ENCODE measurements around the gene TMEM126A.
"Not testable (repeated sequence)": the region's sequence is repeated elsewhere in the genome, so short reads cannot be mapped to it uniquely, and the experiment has no call there.

Gene TMEM126A

DNA sequence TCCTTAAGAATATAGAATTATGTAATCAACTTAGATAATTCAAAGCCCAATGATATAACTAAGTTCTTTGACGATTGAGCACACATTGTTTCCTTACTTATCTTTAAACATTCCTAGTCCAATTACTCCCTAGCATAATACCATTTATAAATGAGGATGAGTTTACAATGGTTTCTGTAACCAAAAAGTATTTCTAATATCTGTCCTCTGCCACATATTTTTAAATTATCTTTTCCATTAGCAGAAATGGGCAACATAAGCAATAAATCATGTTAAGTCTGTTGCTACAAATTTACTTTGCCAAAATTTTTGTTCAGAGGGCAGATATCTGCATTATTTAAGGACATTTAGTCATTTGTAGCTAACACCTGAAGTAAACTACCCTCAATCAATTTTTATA, 10.4 kb downstream of the TMEM126A start:
- DNase-seq (ENCODE audit: low read depth) = no peak

DNA sequence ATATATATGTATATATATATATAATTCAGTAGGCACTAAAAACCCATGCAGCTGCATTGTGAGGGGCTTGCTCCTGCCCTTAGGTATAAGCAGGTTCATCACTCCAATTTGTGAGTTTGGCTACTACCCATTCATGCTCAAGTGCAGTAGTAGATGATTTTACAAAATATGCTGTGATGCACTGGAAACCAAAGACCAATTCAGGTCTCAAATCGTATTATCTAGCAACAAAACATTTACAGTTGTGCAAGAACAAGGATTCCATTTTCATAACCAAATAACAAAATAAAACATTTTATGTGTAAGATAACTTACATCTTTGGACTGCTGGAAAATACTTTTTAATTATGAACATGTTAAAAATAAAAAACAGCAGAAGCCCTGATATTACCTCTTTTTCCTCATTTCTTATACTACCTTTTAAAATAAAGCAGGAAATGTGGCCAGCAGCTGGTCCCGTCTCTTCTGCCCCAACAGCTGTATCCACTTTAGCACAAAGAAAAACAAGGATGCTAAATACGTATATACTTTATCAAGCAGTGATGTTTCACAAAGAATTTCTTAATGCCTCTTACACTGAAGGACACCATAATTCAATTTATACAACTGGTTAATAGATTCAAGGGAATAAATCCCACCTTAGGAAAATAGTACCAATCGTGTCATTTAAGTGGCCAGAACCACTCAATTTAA, 14.4 kb downstream of the TMEM126A start:
- no peak for DNase-seq (ENCODE audit: low read depth)

DNA sequence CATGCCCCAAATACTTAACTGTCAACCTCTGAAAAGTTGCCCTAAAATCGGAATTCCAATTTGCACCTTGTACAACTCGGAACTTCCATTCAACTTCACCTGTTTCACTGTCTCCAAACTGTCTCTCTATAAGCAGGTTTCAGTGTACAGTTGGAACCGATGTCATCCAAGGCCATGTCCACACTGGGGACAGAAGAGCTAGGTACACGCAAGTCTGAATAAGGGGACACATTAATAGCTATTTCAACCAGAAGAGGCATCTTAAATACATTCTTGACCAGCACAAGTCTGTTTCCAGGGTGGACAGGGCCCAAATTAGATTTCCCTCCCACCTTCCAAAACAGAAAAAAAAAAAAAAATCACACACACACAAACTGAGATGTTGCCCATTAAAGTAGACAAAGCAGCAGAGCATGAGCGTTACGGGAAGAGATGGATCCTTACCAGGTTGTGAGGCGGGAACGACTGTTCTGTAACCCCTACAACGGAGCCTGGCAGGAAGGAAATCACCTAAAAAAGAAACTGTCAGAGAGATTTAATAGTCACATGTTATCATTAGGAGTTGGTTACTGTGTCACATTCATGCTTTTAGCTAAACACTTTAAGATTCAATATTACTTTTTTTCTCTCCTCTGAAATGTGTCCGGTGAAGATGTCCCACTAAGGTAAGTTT, 15.4 kb downstream of the TMEM126A start:
- no peak for DNase-seq (ENCODE audit: low read depth)

DNA sequence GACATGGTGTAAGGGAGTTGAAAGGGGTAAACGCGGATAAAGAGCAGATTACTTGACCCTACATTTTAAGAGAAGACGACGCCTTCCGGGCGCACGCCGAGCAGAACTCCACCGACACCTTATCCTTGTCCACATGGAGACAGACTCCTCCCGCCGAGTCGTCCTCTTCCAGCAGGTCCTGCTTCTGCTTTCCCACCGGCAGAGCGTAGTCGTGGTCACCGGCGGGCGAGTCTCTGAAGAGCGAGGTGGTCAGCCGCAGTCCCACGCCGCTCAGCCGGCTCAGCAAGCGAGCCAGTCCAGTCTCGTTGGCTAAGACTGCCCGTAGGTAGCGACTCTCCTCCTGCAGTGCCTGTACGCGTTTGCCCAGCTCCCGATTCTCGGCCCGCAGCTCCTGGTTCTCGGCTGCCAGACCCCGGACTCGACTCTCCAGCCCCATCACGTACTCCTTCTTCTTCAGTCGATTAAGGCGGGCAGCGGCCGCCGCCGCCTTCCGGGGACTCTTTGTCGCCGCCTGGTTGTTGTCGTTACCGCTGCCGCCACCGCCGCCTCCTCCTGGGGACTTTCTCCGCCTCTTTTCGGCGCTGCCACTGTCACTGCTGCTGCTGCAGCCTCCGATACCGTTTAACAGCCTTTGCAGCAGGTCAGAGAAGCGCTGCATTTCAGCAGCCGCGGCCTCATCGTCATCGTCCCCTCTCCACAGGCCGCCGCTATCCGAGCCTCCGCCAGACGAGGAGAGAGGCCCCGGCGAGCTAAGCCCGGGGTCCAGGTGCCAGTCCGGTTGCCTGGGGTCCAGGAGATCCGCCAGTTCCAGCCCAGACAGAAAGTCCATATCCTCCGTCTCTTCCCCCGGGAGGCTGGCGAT, 16.2 kb downstream of the TMEM126A start:
- DNase-seq (ENCODE audit: low read depth) = no peak

DNA sequence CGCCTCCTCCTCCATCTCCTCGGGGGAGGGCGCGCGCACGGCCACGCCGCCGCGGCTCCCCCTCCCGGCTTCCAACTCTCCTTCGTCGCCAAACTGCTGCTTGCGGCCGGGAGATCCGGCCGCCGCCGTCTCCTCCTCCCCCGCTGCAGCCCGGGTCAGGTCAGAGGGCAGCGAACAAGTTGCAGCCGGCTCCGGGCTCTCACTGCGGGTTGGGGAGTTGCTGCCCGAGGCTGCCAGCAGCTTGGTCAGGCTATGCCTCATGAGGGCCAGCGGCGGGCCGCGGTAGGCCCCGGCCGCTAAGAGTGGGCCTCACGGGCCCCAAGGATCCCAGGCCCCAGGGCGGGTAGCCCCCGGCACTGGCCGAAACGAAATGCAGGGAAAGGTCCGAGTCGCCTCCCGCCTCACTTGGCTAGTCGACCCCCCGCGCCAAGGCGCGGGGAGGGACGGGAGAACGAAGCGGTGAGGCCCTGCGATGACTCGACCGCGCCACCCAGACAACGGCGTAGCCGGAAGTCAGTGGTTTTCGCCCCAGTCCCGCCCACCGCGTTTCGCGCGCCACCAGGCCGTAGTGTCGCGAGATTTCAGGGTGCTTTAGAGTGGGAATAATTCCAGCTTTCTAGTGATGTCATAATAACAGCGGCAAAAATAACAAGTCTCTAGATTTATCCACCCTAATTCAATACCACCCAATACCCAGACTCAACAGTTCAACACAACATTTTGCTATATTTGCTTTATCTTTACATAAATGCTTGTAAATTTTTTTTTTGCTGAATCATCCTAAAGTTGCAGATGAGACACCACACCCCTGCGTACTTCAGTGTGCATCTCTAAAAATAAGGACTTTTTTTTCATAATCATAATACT, 17.1 kb downstream of the TMEM126A start, which contains the start of gene CREBZF:
Gene CREBZF, minus strand, starts transcription at position 515 of the 867 bp plus-strand sequence. Its CDS starts 254 bp downstream, at position 261.
- DNase-seq (ENCODE audit: low read depth) = peak; percentile 81

DNA sequence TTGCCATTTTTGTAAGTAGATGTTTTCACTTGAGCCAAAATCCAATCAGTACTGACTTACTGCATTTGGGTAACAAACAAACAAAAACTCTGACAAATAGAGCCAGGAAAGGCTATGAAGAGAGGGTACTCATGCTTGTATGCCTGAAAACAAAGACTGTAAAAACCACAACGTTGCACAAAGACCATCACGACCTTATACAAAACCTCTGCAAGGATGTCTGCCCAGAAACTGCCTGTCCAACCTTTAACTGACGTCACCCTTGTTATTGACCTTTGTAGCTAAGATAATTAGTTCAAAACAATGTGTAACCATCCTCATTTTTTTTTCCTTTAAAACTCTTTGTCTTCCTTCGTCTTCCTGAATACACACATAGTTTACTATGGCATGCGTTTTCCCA, 18.0 kb downstream of the TMEM126A start:
- no peak for DNase-seq (ENCODE audit: low read depth)

DNA sequence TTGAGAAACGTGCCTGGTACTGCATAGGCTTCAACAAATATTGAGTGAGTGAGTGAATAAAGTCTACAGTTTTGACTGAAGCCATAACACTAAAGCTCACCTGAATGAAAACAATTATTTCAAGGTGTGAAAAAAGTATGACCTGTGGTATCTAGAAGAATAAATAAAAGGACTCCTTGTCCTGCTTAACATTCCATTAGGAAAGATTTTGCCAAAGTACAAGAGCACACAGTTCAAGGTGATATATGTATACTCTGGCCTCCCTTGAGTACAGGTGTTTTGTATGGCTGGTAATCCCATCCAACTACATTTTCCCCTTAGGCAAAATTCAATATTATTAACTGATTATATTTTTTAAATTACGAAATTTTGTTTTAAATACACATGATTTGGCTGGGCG, 18.9 kb downstream of the TMEM126A start:
- DNase-seq (ENCODE audit: low read depth) = no peak

DNA sequence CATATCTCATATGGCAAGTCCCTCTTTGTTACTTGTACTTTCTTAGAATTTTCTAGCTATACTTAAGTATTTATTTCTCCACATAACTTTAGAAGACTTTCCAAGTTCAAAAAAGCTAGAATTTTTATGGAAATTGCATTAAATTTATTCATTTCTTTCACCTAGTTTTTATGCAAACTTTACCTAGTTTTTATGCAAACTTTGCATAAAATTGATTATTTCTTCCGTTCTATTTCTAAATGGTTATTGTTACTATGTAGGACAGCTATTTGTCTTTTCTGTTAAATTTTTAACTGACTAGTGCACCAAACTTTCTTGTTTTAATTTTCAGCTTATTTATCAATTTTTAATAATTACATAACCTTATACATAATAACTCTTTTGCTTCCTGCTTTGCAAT, 20.4 kb downstream of the TMEM126A start:
- no peak for DNase-seq (ENCODE audit: low read depth)

DNA sequence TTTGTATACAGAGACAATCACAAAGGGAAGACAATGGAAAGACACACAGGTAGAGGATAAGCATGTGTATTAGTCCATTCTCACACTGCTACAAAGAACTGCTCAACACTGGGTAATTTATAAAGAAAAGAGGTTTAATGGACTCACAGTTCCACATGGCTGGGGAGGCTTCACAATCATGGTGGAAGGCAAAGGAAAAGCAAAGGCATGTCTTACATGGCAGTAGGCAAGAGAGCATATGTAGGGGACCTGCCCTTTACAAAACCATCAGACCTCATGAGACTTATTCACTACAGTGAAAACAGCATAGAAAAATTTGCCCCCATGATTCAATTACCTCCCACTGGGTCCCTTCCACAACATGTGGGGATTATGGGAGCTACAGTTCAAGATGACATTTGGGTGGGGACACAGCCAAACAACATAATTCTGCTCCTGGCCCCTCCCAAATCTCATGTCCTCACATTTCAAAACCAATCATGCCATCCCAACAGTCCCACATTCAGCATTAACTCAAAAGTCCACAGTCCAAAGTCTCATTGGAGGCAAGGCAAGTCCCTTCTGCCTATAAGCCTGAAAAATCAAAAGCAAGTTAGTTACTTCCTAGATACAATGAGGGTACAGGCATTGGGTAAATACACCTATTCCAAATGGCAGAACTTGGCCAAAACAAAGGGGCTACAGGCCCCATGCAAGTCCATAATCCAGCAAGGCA, 23.3 kb downstream of the TMEM126A start:
- DNase-seq (ENCODE audit: low read depth) = not testable (repeated sequence)

DNA sequence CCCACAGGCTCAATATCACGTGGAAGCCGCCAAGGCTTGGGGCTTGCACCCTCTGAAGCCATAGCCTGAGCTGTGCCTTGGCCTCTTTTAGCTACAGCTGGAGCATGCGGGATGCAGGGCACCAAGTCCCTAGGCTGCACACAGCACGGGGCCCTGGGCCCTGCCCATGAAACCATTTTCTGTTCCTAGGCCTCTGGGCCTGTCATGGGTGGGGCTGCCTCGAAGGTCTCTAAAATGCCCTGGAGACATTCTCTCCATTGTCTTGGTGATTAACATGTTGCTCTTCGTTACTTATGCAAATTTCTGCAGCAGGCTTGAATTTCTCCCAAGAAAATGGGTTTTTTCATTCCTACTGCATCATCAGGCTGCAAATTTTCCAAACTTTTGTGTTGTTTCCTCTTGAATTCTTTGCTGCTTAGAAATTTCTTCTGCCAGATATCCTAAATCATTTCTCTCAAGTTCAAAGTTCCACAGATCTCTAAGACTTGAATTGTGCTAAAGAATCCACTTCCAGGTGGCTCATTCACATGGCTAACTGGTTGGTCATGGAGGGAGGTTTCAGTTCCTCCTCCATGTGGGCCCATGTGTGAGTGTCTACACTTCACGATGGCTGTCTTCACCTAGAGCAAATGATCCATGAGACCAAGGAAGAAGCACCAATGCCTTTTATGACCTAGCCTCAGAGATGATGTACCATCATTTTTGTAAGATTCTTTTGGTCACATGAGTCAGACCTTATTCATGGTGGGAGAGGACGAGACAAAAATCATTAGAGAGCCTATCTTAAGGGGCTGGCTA, 24.5 kb downstream of the TMEM126A start:
- no peak for DNase-seq (ENCODE audit: low read depth)

DNA sequence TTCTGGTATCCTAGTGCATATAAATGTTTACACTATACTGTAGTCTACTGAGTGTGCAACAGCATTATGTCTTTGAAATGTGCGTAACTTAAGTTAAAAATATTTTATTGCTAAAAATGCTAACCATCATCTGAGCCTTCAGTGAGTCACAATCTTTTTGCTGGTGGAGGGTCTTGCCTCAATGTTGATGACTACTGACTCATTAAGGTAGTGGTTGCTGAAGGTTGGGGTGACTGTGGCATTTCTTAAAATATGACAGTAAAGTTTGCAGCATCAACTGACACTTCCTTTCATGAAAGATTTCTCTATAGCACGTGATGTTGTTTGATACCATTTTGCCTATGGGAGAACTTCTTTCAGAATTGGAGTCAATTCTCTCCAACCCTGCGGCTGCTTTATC, 25.6 kb downstream of the TMEM126A start:
- no peak for DNase-seq (ENCODE audit: low read depth)

DNA sequence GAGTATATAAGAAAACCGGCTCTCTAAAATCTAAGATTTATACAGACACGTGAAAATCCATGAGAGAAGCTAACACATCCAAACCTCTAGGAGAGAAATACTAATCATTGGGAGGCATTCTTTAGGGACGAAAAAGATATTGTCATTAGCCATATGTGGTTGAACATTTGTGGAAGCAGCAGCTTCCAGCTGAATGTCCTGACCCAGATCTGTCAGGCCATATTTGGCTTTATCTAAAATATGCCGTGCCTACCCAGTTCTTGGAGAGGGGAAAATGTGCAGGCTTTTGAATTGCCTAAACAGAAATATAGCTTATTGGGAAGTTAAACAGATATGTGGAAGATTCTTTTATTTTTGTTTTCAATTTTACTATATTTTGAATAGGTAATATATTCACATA, 31.8 kb downstream of the TMEM126A start:
- DNase-seq (ENCODE audit: low read depth) = no peak

DNA sequence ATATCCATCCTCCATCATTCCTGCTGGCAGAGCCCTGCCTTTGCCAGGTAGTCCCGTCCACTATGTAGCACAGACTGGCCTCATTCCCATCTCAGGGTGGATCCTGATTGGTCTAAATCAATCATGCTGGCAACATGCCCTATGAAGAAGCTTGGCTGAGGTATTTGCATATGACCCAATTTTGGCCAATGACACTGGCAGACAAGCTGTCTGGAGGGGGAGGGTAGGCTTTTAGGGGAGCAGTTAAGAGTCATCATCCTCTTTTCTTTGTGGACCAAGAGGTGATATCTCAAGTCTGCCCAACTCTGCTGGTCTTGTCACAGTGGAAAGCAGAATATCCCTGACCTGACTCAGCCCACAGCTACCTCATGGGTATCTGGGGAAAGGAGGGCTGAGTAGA, 33.1 kb downstream of the TMEM126A start:
- DNase-seq (ENCODE audit: low read depth) = no peak

DNA sequence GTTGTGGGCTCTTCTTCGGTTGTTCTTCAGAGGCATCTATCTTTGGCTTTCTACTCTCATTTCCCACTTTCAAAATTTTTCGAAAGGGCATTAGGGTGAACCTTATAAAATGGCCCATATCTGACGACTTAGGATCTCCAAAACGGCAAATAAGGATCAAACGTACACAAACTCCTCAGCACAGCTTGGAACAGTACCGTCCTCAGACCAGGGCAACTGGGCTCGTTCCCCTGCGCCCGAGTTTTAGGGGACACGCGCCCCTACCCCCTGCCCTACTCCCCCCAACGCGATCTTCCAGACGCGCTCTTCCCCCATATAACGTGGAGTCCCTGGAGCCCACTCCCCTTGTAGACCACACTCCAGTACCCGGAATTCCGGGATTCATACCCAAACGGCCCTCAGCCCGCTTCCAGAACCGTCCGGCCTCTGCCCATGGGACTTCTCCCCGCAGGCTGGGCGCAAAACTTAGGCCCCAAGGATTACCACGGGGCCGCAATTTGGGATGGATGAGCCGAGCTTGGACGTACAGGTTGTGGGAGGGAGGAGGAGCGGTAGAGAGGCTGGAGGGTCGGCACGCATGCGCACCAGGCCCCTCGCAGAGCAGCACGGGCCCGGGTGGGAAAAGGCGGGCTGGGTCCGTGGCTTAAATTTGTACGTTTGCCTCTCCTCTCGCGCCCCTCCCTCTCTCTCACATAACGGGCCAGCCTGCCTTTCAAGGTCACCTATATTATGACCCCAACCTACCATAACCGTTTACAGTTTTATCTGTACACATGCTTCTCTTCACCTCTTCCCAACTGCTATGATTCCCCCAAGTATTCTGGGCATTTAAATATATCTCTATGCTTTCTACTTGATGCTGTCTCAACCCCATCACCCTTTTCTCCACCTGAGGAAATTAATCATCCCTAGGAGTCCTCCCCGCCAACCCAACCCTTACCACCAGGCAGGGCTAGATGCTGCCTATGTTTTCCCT, 34.9 kb downstream of the TMEM126A start:
- no peak for DNase-seq (ENCODE audit: low read depth)

DNA sequence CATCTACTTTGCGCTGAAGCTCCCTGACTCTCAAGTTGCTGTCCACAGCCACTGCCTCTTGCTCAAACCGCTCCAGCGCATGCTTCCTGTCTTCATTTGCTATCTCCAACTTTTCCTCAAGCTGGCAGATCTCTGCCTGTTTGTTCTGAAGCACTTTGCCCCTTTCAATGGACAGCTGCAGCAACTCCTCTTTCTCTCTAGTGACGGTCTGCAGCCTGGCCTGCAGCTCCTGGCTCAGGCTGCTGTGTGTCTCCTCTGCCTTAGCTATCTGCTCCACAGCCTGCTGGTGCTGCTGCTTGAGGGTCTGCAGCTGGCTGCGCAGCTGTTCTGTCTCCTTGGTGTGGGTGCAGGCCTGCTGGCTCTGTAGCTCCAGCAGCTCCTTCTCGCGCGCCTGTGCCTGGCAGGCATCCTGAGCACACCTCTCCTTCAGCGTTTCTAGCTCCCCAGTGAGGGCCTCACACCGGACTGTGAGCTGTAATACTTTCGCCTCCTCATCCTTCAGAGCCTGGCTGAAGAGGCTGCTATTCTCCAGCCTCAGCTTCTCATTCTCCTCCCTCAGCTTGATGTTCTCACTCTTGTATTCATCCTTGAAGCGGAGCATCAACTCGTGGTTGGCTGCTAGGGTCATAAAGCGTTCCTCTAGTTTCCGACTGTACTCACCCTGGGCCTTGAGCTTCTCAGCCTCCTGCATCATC, 37.5 kb downstream of the TMEM126A start:
- no peak for DNase-seq (ENCODE audit: low read depth)

DNA sequence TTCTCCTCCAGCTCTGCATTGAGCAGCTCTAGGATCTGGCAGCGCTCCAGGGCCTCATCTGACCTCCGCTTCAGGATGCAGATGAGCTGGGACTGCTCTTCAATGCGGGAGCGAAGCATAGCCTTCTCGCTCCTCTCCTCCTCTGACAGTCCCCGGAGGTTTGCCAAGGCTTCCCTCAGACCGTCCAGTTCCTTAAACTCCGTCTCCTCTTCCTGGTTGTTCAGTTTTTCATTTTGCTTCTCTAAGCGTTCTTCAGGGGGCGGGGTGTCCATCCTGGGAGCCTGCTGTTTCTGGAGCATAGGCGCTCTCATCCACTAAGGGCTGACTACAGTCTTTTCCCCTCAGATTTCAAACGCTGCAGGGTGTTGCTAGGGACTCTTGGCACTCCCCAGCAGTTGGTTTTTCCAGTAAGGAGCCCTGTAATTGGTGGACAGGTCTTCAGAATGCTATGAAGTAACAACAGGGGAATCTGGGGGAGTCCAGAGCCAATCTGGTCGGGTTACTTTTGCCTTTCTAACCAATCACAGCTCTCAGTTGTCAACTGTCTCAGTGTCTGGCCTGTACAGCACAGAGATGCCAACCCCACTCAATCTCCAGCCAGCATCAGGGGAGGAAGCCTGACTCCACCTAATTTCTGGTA, 38.2 kb downstream of the TMEM126A start, which contains the start of gene CCDC89:
Gene CCDC89, minus strand, starts transcription at position 376 of the 640 bp plus-strand sequence. Its CDS starts 65 bp downstream, at position 311.
- no peak for DNase-seq (ENCODE audit: low read depth)

DNA sequence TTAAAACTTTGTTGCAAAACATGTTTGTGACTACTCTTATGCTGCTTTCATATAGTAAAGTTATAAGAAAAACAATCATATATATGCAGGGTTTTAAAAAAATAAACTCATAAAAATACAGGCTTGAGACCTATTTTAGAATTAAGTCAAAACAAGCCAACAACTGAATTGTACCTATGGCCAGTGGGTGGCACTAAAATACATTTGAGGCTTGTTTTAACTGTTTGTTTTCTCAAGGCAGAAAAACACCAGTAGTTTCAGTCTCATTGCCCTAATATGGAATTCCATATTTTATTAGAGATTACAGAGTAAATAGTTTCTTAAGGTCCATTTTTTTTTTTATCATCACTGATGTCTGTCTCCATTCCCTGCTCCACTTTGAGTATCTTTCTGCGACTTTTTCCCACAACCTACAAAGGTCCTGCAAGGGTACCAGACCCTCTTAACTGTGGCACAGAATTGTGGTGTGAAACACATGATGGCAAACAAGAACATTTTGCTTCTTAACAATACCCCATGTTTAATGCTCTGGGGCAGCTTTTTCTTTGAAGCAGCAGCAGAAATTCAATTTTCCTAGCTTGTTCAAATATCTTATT, 46.7 kb downstream of the TMEM126A start:
- DNase-seq (ENCODE audit: low read depth) = no peak
